ENCODE results near the gene TCEAL4.

Gene TCEAL4

DNA sequence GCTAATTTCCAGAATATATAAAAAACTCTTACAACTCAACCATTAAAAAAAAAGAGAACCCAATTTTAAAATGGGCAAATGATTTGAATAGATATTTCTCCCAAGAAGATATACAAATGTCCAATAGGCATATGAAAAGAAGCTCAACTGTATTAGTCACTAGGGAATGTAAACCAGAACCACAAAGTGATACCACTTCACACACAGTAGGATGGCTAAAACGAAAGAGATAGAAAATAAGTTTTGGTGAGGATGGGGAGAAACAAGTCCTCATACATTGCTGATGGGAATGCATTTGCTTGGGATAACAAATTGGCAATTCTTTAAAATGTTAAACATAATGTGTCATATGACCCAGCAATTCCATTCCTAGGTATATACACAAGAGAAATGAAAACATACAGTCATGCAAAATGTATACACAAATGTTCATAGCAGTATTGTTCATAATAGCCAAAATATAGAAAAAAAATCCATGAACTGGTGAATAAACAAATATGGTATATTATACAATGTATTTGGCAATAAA, 28.1 kb downstream of the TCEAL4 start:
- Histone ChIP-seq H3K4me3 (replicated peaks; ENCODE audit: low read depth, low read length) (no peak overlapping the region), H3K36me3 (ENCODE audit: control insufficient read depth, insufficient read depth, low read length) (no peaks in the 10 kb centered on the region), H3K27me3 (replicated peaks; ENCODE audit: control insufficient read depth, insufficient read depth, low read length) (no peaks in the 10 kb centered on the region)
- no peak for DNase-seq (ENCODE audit: extremely low read depth, insufficient read length)
- TF ChIP-seq, protein P1, sequence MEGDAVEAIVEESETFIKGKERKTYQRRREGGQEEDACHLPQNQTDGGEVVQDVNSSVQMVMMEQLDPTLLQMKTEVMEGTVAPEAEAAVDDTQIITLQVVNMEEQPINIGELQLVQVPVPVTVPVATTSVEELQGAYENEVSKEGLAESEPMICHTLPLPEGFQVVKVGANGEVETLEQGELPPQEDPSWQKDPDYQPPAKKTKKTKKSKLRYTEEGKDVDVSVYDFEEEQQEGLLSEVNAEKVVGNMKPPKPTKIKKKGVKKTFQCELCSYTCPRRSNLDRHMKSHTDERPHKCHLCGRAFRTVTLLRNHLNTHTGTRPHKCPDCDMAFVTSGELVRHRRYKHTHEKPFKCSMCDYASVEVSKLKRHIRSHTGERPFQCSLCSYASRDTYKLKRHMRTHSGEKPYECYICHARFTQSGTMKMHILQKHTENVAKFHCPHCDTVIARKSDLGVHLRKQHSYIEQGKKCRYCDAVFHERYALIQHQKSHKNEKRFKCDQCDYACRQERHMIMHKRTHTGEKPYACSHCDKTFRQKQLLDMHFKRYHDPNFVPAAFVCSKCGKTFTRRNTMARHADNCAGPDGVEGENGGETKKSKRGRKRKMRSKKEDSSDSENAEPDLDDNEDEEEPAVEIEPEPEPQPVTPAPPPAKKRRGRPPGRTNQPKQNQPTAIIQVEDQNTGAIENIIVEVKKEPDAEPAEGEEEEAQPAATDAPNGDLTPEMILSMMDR (IDR thresholded peaks at IDR 0.05; ENCODE audit: insufficient read depth, low read length, poor library complexity, severe bottlenecking) = no peak

DNA sequence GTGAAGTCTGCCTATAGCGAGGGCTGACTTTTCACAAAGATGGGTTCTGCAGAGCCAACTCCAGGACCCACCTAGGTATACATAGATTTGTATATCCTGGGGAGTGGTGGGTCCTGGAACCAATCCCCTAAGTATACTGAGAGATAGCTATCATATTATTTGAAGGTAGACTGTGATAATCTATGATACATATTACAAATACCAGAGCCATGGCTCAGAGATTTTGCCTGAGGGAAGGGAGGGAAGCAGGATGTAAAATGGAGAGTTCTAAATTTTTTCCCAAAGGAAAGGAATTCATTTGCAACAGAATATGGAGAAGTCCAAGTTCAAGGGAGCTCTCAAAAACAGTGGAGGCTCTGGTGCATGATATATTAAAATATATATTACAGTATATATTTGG, 29.7 kb downstream of the TCEAL4 start:
- Histone ChIP-seq H3K36me3 (ENCODE audit: control insufficient read depth, insufficient read depth, low read length) (no peaks in the 10 kb centered on the region), H3K27me3 (replicated peaks; ENCODE audit: control insufficient read depth, insufficient read depth, low read length) (no peaks in the 10 kb centered on the region), H3K4me3 (replicated peaks; ENCODE audit: low read depth, low read length) (no peak overlapping the region)
- no peak for DNase-seq (ENCODE audit: extremely low read depth, insufficient read length)
- TF ChIP-seq, protein P1 (IDR thresholded peaks at IDR 0.05; ENCODE audit: insufficient read depth, low read length, poor library complexity, severe bottlenecking) = no peak

DNA sequence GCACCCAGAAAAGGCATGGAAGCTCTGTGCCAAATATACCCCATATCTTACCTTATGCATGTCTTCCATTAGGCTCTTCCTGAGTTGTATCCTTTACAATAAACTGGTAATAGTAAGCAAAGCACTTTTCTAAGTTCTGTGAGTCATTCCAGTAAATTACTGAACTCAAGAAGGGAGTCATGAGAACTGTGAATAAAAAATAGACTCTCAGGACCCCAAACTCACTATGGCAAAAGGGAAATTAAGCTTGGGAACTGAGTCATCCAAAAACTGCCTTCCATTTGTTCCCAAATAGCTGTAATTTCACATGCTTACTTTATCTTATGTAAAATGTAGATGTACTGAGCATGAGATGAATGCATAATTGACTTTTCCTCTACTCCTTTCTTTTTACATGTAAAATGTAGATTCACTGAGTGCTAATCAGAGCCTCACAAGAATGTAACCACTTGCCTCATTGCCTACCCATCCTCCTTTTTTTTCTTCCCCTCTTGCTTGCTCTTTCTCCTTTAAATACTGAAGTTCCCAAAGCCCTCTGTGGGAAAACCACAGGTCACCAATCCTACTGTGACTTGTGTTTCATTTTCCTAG, 30.6 kb downstream of the TCEAL4 start:
- Histone ChIP-seq H3K27me3 (replicated peaks; ENCODE audit: control insufficient read depth, insufficient read depth, low read length) (no peaks in the 10 kb centered on the region), H3K36me3 (ENCODE audit: control insufficient read depth, insufficient read depth, low read length) (no peaks in the 10 kb centered on the region), H3K4me3 (replicated peaks; ENCODE audit: low read depth, low read length) (no peak overlapping the region)
- DNase-seq (ENCODE audit: extremely low read depth, insufficient read length) = no peak
- TF ChIP-seq, protein P1 (IDR thresholded peaks at IDR 0.05; ENCODE audit: insufficient read depth, low read length, poor library complexity, severe bottlenecking) = no peak

DNA sequence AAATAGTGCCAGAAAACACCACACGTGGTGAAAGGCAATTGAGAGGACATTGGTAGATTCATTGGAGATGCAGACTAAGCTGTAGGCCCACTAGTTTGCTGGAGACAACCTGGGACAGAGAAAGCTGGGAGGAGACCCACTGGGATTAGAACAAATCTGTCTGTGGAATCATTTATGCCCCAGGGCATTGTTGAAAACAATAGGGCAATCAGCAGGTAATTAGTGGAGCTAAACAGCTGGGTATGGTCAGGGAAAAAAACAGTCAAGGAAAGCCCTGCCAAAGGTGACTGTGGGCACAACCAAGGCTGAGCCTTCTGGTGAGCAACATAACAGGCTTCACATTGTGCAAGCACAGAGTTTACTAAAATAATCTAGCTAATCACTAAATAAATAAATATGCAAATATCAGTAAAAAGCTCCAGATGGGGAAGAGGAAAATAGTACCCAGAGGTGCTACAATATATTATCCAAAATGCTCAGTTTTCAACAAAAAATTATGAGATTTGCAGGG, 31.4 kb downstream of the TCEAL4 start:
- Histone ChIP-seq H3K27me3 (replicated peaks; ENCODE audit: control insufficient read depth, insufficient read depth, low read length) (no peaks in the 10 kb centered on the region), H3K4me3 (replicated peaks; ENCODE audit: low read depth, low read length) (no peak overlapping the region), H3K36me3 (ENCODE audit: control insufficient read depth, insufficient read depth, low read length) (no peaks in the 10 kb centered on the region)
- TF ChIP-seq, protein P1 (IDR thresholded peaks at IDR 0.05; ENCODE audit: insufficient read depth, low read length, poor library complexity, severe bottlenecking) = no peak
- no peak for DNase-seq (ENCODE audit: extremely low read depth, insufficient read length)

DNA sequence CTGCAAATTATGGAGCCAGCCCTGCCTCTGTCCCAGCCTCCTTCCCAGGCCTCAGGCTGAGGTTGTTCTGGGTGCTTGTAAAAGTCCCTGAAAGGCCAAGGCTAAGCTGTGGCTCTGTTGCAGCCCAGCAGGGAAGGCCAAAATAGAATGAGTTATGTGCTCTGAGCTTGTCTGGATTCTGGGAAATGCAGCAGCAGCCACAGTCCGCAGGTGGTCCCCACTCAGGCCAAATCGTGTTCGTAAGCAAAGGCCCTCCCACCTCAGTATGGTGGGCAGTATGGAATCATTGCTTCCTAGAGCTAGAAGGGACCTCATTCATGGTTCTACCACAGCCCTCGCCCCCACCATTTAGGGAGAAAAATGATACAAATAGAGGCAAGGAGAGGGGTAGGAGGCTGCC, 38.8 kb downstream of the TCEAL4 start:
- DNase-seq (ENCODE audit: extremely low read depth, insufficient read length) = no peak
- no peaks in the 10 kb centered on the region for H3K27me3 ChIP-seq (replicated peaks; ENCODE audit: control insufficient read depth, insufficient read depth, low read length)
- H3K4me3 ChIP-seq (replicated peaks; ENCODE audit: low read depth, low read length) = no peak overlapping the region
- no peaks in the 10 kb centered on the region for H3K36me3 ChIP-seq (ENCODE audit: control insufficient read depth, insufficient read depth, low read length)
- TF ChIP-seq, protein P1 (IDR thresholded peaks at IDR 0.05; ENCODE audit: insufficient read depth, low read length, poor library complexity, severe bottlenecking) = no peak

Data from GM06990 (cell line).